ENCODE measurements around the gene GNG14. TPM values are rescaled to one million over a fixed set of nuclear protein-coding genes. Genes with fewer than 3 reads are reported as not detected.

The GNG14 gene
- polyA plus RNA-seq, 3 donors, result not detected

- TF ChIP-seq, protein P1, sequence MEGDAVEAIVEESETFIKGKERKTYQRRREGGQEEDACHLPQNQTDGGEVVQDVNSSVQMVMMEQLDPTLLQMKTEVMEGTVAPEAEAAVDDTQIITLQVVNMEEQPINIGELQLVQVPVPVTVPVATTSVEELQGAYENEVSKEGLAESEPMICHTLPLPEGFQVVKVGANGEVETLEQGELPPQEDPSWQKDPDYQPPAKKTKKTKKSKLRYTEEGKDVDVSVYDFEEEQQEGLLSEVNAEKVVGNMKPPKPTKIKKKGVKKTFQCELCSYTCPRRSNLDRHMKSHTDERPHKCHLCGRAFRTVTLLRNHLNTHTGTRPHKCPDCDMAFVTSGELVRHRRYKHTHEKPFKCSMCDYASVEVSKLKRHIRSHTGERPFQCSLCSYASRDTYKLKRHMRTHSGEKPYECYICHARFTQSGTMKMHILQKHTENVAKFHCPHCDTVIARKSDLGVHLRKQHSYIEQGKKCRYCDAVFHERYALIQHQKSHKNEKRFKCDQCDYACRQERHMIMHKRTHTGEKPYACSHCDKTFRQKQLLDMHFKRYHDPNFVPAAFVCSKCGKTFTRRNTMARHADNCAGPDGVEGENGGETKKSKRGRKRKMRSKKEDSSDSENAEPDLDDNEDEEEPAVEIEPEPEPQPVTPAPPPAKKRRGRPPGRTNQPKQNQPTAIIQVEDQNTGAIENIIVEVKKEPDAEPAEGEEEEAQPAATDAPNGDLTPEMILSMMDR (IDR thresholded peaks at IDR 0.05), result no peak
- Mint-ChIP-seq H3K27me3 (ENCODE audit: low read depth in 3 of 3) (peaks cover 0 to 3% (median 2%) of the 10 kb centered on the region in 3 donors), H3K27ac (peak overlapping the region in 6 of 7 donors; percentile 60 to 100 (median 96)), H3K4me1 (peaks cover 47% of the 10 kb centered on the region), H3K4me3 (peak overlapping the region in 1 of 2 donors; percentile 20), H3K36me3 (peaks cover 28 to 39% of the 10 kb centered on the region in 2 donors), H3K9me3 (no peaks in the 10 kb centered on the region)
- peaks cover 41% of the 10 kb centered on the region for H4K20me1 ChIP-seq (ENCODE audit: insufficient read depth, low read length)
- peak overlapping the region in 1 of 3 experiments; percentile 96 for H3K4me3 ChIP-seq (replicated peaks in 1 of 3; ENCODE audit: low read depth in 2 of 3, low read length in 3 of 3)
- no peaks in the 10 kb centered on the region for H3K9me3 ChIP-seq (replicated peaks in 1 of 2; ENCODE audit: control insufficient read depth in 1 of 2, insufficient read depth in 1 of 2, low read length in 2 of 2)
- peaks cover 24 to 30% of the 10 kb centered on the region in 2 donors for H3K36me3 ChIP-seq (replicated peaks in 1 of 2; ENCODE audit: control insufficient read depth in 1 of 2, insufficient read depth in 2 of 2, low read length in 2 of 2)
- no peak overlapping the region for H2AFZ ChIP-seq (ENCODE audit: insufficient read depth, low read depth, low read length, poor library complexity, severe bottlenecking)
- WGBS (ENCODE audit: insufficient coverage), result 80% methylated on average over 2 of the region's 4 CpGs
- H3K27ac ChIP-seq (ENCODE audit: low read depth in 1 of 2, low read length in 2 of 2), result peak overlapping the region; percentile 78 to 100
- no peak for DNase-seq
- H3K4me1 ChIP-seq (ENCODE audit: control insufficient read depth in 1 of 2, insufficient read depth in 2 of 2, low read length in 2 of 2), result peaks cover 49 to 61% of the 10 kb centered on the region in 2 donors
- H3K4me2 ChIP-seq (replicated peaks; ENCODE audit: extremely low read depth, low read length, poor library complexity, severe bottlenecking), result no peak overlapping the region
- H3K79me2 ChIP-seq (ENCODE audit: insufficient read depth, low read length), result peaks cover 72% of the 10 kb centered on the region
- H3K9ac ChIP-seq (ENCODE audit: insufficient read depth, low read length, poor library complexity, severe bottlenecking), result no peak overlapping the region
- intact Hi-C loops (cut with micrococcal nuclease), result loop anchor here (2.0 to 10.0 kb wide), 5 partner anchors 53 to 503 kb away; partner anchors contain the start of genes ZNF490 (in 2 of the 2), ZNF791 (in 2 of the 2), JUNB (in 1 of the 2) and ZNF136 (in 1 of the 2)
- H3K27me3 ChIP-seq (ENCODE audit: control insufficient read depth in 2 of 2, insufficient read depth in 2 of 2, low read length in 2 of 2), result no peaks in the 10 kb centered on the region
These were observed 20.0 kb upstream of the GNG14 start for GRCh38 chr19:12667731-12668302.

- Histone ChIP-seq H2AFZ (ENCODE audit: insufficient read depth, low read depth, low read length, poor library complexity, severe bottlenecking) (no peak overlapping the region), H3K9me3 (replicated peaks in 1 of 2; ENCODE audit: control insufficient read depth in 1 of 2, insufficient read depth in 1 of 2, low read length in 2 of 2) (no peaks in the 10 kb centered on the region), H3K79me2 (ENCODE audit: insufficient read depth, low read length) (peaks cover 70% of the 10 kb centered on the region), H3K4me1 (ENCODE audit: control insufficient read depth in 1 of 2, insufficient read depth in 2 of 2, low read length in 2 of 2) (peaks cover 49 to 61% of the 10 kb centered on the region in 2 donors), H3K4me3 (replicated peaks in 1 of 3; ENCODE audit: low read depth in 2 of 3, low read length in 3 of 3) (peak overlapping the region; percentile 61 to 96 (median 81)), H3K27ac (ENCODE audit: low read depth in 1 of 2, low read length in 2 of 2) (peak overlapping the region; percentile 78 to 100), H4K20me1 (ENCODE audit: insufficient read depth, low read length) (peaks cover 40% of the 10 kb centered on the region), H3K4me2 (replicated peaks; ENCODE audit: extremely low read depth, low read length, poor library complexity, severe bottlenecking) (peak overlapping the region; percentile 95), H3K36me3 (replicated peaks in 1 of 2; ENCODE audit: control insufficient read depth in 1 of 2, insufficient read depth in 2 of 2, low read length in 2 of 2) (peaks cover 22 to 30% of the 10 kb centered on the region in 2 donors), H3K9ac (ENCODE audit: insufficient read depth, low read length, poor library complexity, severe bottlenecking) (peak overlapping the region; percentile 92), H3K27me3 (ENCODE audit: control insufficient read depth in 2 of 2, insufficient read depth in 2 of 2, low read length in 2 of 2) (no peaks in the 10 kb centered on the region)
- TF ChIP-seq, protein P1 (IDR thresholded peaks at IDR 0.05), result no peak
- H3K9me3 Mint-ChIP-seq, result no peaks in the 10 kb centered on the region
- peaks cover 23 to 39% of the 10 kb centered on the region in 2 donors for H3K36me3 Mint-ChIP-seq
- intact Hi-C loops (cut with micrococcal nuclease), result loop anchor here (2.0 to 10.0 kb wide), 5 partner anchors 54 to 504 kb away; partner anchors contain the start of genes ZNF490 (in 2 of the 2), ZNF791 (in 2 of the 2), JUNB (in 1 of the 2) and ZNF136 (in 1 of the 2)
- peaks cover 47% of the 10 kb centered on the region for H3K4me1 Mint-ChIP-seq
- no peak for DNase-seq
- H3K27me3 Mint-ChIP-seq (ENCODE audit: low read depth in 3 of 3), result peaks cover 0 to 3% (median 0%) of the 10 kb centered on the region in 3 donors
- H3K27ac Mint-ChIP-seq, result peak overlapping the region; percentile 97 to 100 (median 100)
- 60% methylated on average over 1 of the region's 8 CpGs for WGBS (ENCODE audit: insufficient coverage)
- peak overlapping the region; percentile 90 to 97 for H3K4me3 Mint-ChIP-seq
These were observed 19.5 kb upstream of the GNG14 start for GRCh38 chr19:12668346-12668745.
